OCI-LY7 (cell line): ENCODE results near the gene GRIA1. TPM values are rescaled to one million over a fixed set of nuclear protein-coding genes. Genes with fewer than 3 reads are reported as not detected.

ENCODE experiments used
- BruUV-seq: library from RNA; stranded (reverse); fragments of 400-500 nt; replicated peaks from 2 replicates; lab custom pipeline; 2021; lab: Mats Ljungman, UMichigan
- CTCF ChIA-PET: fragments of 300-600 bp; sonication (Branson Sonifier 250); formaldehyde crosslinking; loops from one replicate; lab custom pipeline; 2022; ENCODE audit warnings: antibody characterized with exemption; ENCODE audit not compliant: unreplicated experiment; lab: Charles Lee
- POLR2A ChIA-PET: fragments of 300-600 bp; sonication (Branson Sonifier 250); formaldehyde crosslinking; loops from one replicate; lab custom pipeline; 2022; ENCODE audit warnings: antibody characterized with exemption; lab: Charles Lee
- DNase-seq: peaks from one replicate; pipeline ENCODE4 v3.0.0-alpha.2; 2015; ENCODE audit warnings: low spot score
- H2AFZ ChIP-seq: fragments of 200-600 bp; sonication (generic), shearing (Covaris generic); 2 replicates; pipeline ENCODE4 v1.6.1; 2014; ENCODE audit warnings: mild to moderate bottlenecking, antibody characterized with exemption, low read length, moderate library complexity
- H3K27ac ChIP-seq: fragments of 200-600 bp; sonication (generic); 2 replicates; pipeline ENCODE4 v1.5.1; 2014; ENCODE audit warnings: mixed run types, low read depth, mild to moderate bottlenecking, moderate library complexity, low read length, inconsistent platforms; ENCODE audit not compliant: poor library complexity, severe bottlenecking
- H3K36me3 ChIP-seq: fragments of 200-600 bp; sonication (generic); 2 replicates; pipeline ENCODE4 v1.6.1; 2014; ENCODE audit warnings: mild to moderate bottlenecking, antibody characterized with exemption, low read length, moderate library complexity, mixed read lengths; ENCODE audit not compliant: insufficient read depth
- H3K4me1 ChIP-seq: fragments of 200-600 bp; sonication (generic); 2 replicates; pipeline ENCODE4 v1.5.1; 2014; ENCODE audit warnings: mild to moderate bottlenecking, low read length; ENCODE audit not compliant: insufficient read depth, poor library complexity, severe bottlenecking
- H3K4me2 ChIP-seq: fragments of 200-600 bp; sonication (generic); 2 replicates; pipeline ENCODE4 v1.6.1; 2014; ENCODE audit warnings: mild to moderate bottlenecking, low read length
- H3K4me3 ChIP-seq: fragments of 200-600 bp; sonication (generic); 2 replicates; pipeline ENCODE4 v1.5.1; 2014; ENCODE audit warnings: mild to moderate bottlenecking, low read depth, low read length; ENCODE audit not compliant: poor library complexity, severe bottlenecking
- H3K79me2 ChIP-seq: fragments of 200-600 bp; sonication (generic); 2 replicates; pipeline ENCODE4 v1.6.1; 2016; ENCODE audit warnings: low read depth, mild to moderate bottlenecking, low read length, moderate library complexity, mixed read lengths; ENCODE audit not compliant: insufficient read depth
- H3K9me2 ChIP-seq: fragments of 200-600 bp; sonication (generic); 2 replicates; pipeline ENCODE4 v1.6.1; 2016; ENCODE audit warnings: mild to moderate bottlenecking, low read length, mixed read lengths; ENCODE audit not compliant: insufficient read depth
- H3K9me3 ChIP-seq: fragments of 200-600 bp; sonication (generic); 2 replicates; pipeline ENCODE4 v1.6.1; 2014; ENCODE audit warnings: mild to moderate bottlenecking, mixed run types, low read length, mixed read lengths
- H4K20me1 ChIP-seq: fragments of 200-600 bp; sonication (generic); 2 replicates; pipeline ENCODE4 v1.6.1; 2014; ENCODE audit warnings: mild to moderate bottlenecking, antibody characterized with exemption, low read length, moderate library complexity, mixed read lengths; ENCODE audit not compliant: insufficient read depth
- CTCF ChIP-seq: fragments of 200-600 bp; sonication (generic); conservative IDR thresholded peaks from 2 replicates; pipeline ENCODE4 v1.5.1; 2014; ENCODE audit warnings: mild to moderate bottlenecking, antibody characterized with exemption, low read length, moderate library complexity, mixed read lengths
- EZH2phosphoT487 ChIP-seq: fragments of 200-600 bp; sonication (generic); IDR thresholded peaks from 2 replicates; pipeline ENCODE4 v1.6.1; 2018; ENCODE audit warnings: low read depth, borderline replicate concordance, mild to moderate bottlenecking, mixed run types, antibody characterized with exemption, low read length, moderate library complexity, mixed read lengths
- intact Hi-C: fragments of 100-400 bp; cut with micrococcal nuclease; formaldehyde crosslinking; loops from one replicate; pipeline ENCODE4 v1.10.0; 2022; ENCODE audit not compliant: unreplicated experiment
- total RNA-seq, 2 experiments: library from RNA; depleted of rRNA in 1 of 2; stranded (reverse); fragments of >200 nt in 1 of 2; shearing (Covaris generic) in 1 of 2; gene quantifications; 2 replicates each; pipeline ENCODE4 v1.2.3, GENCODE V29; 2014 to 2022

The GRIA1 gene
- total RNA-seq, 2 experiments from 2014 or later, result not detected

- Histone ChIP-seq H3K27ac (no peak overlapping the region), H3K4me1 (no peaks in the 10 kb centered on the region), H3K9me2 (no peaks in the 10 kb centered on the region), H4K20me1 (no peaks in the 10 kb centered on the region), H3K4me3 (no peak overlapping the region), H3K36me3 (no peaks in the 10 kb centered on the region), H3K79me2 (no peaks in the 10 kb centered on the region), H3K9me3 (no peaks in the 10 kb centered on the region), H3K4me2 (no peak overlapping the region), H2AFZ (no peak overlapping the region)
- ChIA-PET CTCF (no interaction called here), POLR2A (no interaction called here)
- no TSS peak for BruUV-seq
- no peak for DNase-seq
- TF ChIP-seq EZH2phosphoT487, result no peak
- TF ChIP-seq CTCF, result no peak
- intact Hi-C loops, result no loop called here
Measured at GRCh38 chr5:153469423-153469822, 21.0 kb upstream of the GRIA1 start.

- no TSS peak for BruUV-seq
- Histone ChIP-seq H3K79me2 (no peaks in the 10 kb centered on the region), H3K4me3 (no peak overlapping the region), H3K4me1 (no peaks in the 10 kb centered on the region), H3K9me2 (no peaks in the 10 kb centered on the region), H4K20me1 (no peaks in the 10 kb centered on the region), H3K9me3 (no peaks in the 10 kb centered on the region), H3K4me2 (no peak overlapping the region), H3K27ac (no peak overlapping the region), H3K36me3 (no peaks in the 10 kb centered on the region), H2AFZ (no peak overlapping the region)
- TF ChIP-seq CTCF, result no peak
- TF ChIP-seq EZH2phosphoT487, result no peak
- no peak for DNase-seq
- intact Hi-C loops, result no loop called here
- POLR2A ChIA-PET, result no interaction called here
- CTCF ChIA-PET, result no interaction called here
Measured at GRCh38 chr5:153470736-153471135, 19.7 kb upstream of the GRIA1 start.

GRCh38 chr5:153476767-153477166, 13.7 kb upstream of the GRIA1 start:
- no peak overlapping the region for H3K4me3 ChIP-seq
- ChIA-PET POLR2A (no interaction called here), CTCF (interaction anchor here (1.1 kb wide), 1 partner anchor 18 kb away, joined by 3 read pairs; no protein-coding TSS in a partner anchor)
- H3K4me1 ChIP-seq, result no peaks in the 10 kb centered on the region
- BruUV-seq, result no TSS peak
- TF ChIP-seq CTCF (no peak), EZH2phosphoT487 (no peak)
- H3K9me2 ChIP-seq, result no peaks in the 10 kb centered on the region
- no peak overlapping the region for H2AFZ ChIP-seq
- no peaks in the 10 kb centered on the region for H3K9me3 ChIP-seq
- no peaks in the 10 kb centered on the region for H3K36me3 ChIP-seq
- intact Hi-C loops, result no loop called here
- H3K4me2 ChIP-seq, result no peak overlapping the region
- no peaks in the 10 kb centered on the region for H4K20me1 ChIP-seq
- DNase-seq, result no peak
- no peaks in the 10 kb centered on the region for H3K79me2 ChIP-seq
- H3K27ac ChIP-seq, result no peak overlapping the region
